Adipocyte (in vitro differentiated cells): ENCODE data around the gene ANKRD31.

ENCODE experiments used
- DNase-seq: peaks from one replicate; pipeline ENCODE4 v3.0.0-alpha.2; 2015; ENCODE audit warnings: low read depth
- H3K27me3 ChIP-seq: replicated peaks from 2 replicates; pipeline ENCODE4 v1.7.0; 2013; ENCODE audit warnings: mild to moderate bottlenecking, low read length, moderate library complexity; ENCODE audit not compliant: control insufficient read depth, insufficient read depth
- H3K36me3 ChIP-seq: 2 replicates; pipeline ENCODE4 v1.7.0; 2013; ENCODE audit warnings: low read length, mild to moderate bottlenecking, moderate library complexity; ENCODE audit not compliant: control insufficient read depth, insufficient read depth, severe bottlenecking
- H3K4me1 ChIP-seq: 2 replicates; pipeline ENCODE4 v1.7.0; 2013; ENCODE audit warnings: mild to moderate bottlenecking, low read length, moderate library complexity; ENCODE audit not compliant: control insufficient read depth, insufficient read depth
- H3K4me3 ChIP-seq: 2 replicates; pipeline ENCODE4 v1.7.0; 2013; ENCODE audit warnings: mild to moderate bottlenecking, low read length, moderate library complexity
- H3K9ac ChIP-seq: 2 replicates; pipeline ENCODE4 v1.7.0; 2013; ENCODE audit warnings: mild to moderate bottlenecking, low read length, moderate library complexity
- H3K9me3 ChIP-seq: 2 replicates; pipeline ENCODE4 v1.7.0; 2013; ENCODE audit warnings: mild to moderate bottlenecking, low read length, moderate library complexity; ENCODE audit not compliant: control insufficient read depth

Gene ANKRD31

GRCh38 chr5:75048457-75048953 is 188.2 kb downstream of the ANKRD31 start:
- peaks cover 15% of the 10 kb centered on the region for H3K4me1 ChIP-seq
- H3K36me3 ChIP-seq: peaks cover 4% of the 10 kb centered on the region
- no peaks in the 10 kb centered on the region for H3K9me3 ChIP-seq
- DNase-seq: peak; percentile 60
- H3K9ac ChIP-seq: peak overlapping the region; percentile 18
- H3K4me3 ChIP-seq: peak overlapping the region; percentile 71
- H3K27me3 ChIP-seq: no peaks in the 10 kb centered on the region

GRCh38 chr5:75047356-75047755 is 189.3 kb downstream of the ANKRD31 start:
- DNase-seq: no peak
- Histone ChIP-seq H3K4me3 (no peak overlapping the region), H3K9ac (no peak overlapping the region), H3K4me1 (peaks cover 15% of the 10 kb centered on the region), H3K36me3 (peaks cover 9% of the 10 kb centered on the region), H3K27me3 (no peaks in the 10 kb centered on the region), H3K9me3 (no peaks in the 10 kb centered on the region)

- no peak overlapping the region for H3K4me3 ChIP-seq
- H3K4me1 ChIP-seq: peaks cover 9% of the 10 kb centered on the region
- H3K36me3 ChIP-seq: peaks cover 9% of the 10 kb centered on the region
- H3K9ac ChIP-seq: no peak overlapping the region
- H3K27me3 ChIP-seq: no peaks in the 10 kb centered on the region
- no peak for DNase-seq
- no peaks in the 10 kb centered on the region for H3K9me3 ChIP-seq
Observed at GRCh38 chr5:75046366-75047142, 190.1 kb downstream of the ANKRD31 start.

- DNase-seq: no peak
- no peaks in the 10 kb centered on the region for H3K9me3 ChIP-seq
- H3K9ac ChIP-seq: no peak overlapping the region
- H3K36me3 ChIP-seq: peaks cover 9% of the 10 kb centered on the region
- no peaks in the 10 kb centered on the region for H3K27me3 ChIP-seq
- H3K4me3 ChIP-seq: no peak overlapping the region
- peaks cover 16% of the 10 kb centered on the region for H3K4me1 ChIP-seq
Observed at GRCh38 chr5:75045071-75045470, 191.6 kb downstream of the ANKRD31 start.

GRCh38 chr5:75044406-75044805 is 192.3 kb downstream of the ANKRD31 start:
- DNase-seq: no peak
- Histone ChIP-seq H3K9ac (no peak overlapping the region), H3K4me1 (peaks cover 16% of the 10 kb centered on the region), H3K36me3 (peaks cover 9% of the 10 kb centered on the region), H3K4me3 (no peak overlapping the region), H3K27me3 (no peaks in the 10 kb centered on the region), H3K9me3 (no peaks in the 10 kb centered on the region)

- peaks cover 9% of the 10 kb centered on the region for H3K36me3 ChIP-seq
- no peak for DNase-seq
- no peaks in the 10 kb centered on the region for H3K9me3 ChIP-seq
- H3K9ac ChIP-seq: no peak overlapping the region
- H3K4me1 ChIP-seq: peaks cover 12% of the 10 kb centered on the region
- no peak overlapping the region for H3K4me3 ChIP-seq
- H3K27me3 ChIP-seq: no peaks in the 10 kb centered on the region
Observed at GRCh38 chr5:75043633-75044264, 192.9 kb downstream of the ANKRD31 start.

- Histone ChIP-seq H3K4me1 (peaks cover 8% of the 10 kb centered on the region), H3K36me3 (peaks cover 9% of the 10 kb centered on the region), H3K4me3 (no peak overlapping the region), H3K27me3 (no peaks in the 10 kb centered on the region), H3K9me3 (no peaks in the 10 kb centered on the region), H3K9ac (no peak overlapping the region)
- no peak for DNase-seq
Observed at GRCh38 chr5:75042522-75042921, 194.2 kb downstream of the ANKRD31 start.

- H3K4me3 ChIP-seq: no peak overlapping the region
- H3K27me3 ChIP-seq: no peaks in the 10 kb centered on the region
- peaks cover 9% of the 10 kb centered on the region for H3K36me3 ChIP-seq
- DNase-seq: peak; percentile 36
- no peaks in the 10 kb centered on the region for H3K9me3 ChIP-seq
- H3K9ac ChIP-seq: no peak overlapping the region
- peaks cover 8% of the 10 kb centered on the region for H3K4me1 ChIP-seq
Observed at GRCh38 chr5:75040973-75041372, 195.7 kb downstream of the ANKRD31 start.

GRCh38 chr5:75037106-75037505 is 199.6 kb downstream of the ANKRD31 start:
- Histone ChIP-seq H3K4me3 (no peak overlapping the region), H3K4me1 (peaks cover 8% of the 10 kb centered on the region), H3K9me3 (no peaks in the 10 kb centered on the region), H3K36me3 (no peaks in the 10 kb centered on the region), H3K9ac (no peak overlapping the region), H3K27me3 (no peaks in the 10 kb centered on the region)
- peak; percentile 57 for DNase-seq

- Histone ChIP-seq H3K4me3 (no peak overlapping the region), H3K9me3 (no peaks in the 10 kb centered on the region), H3K9ac (no peak overlapping the region), H3K27me3 (no peaks in the 10 kb centered on the region), H3K36me3 (no peaks in the 10 kb centered on the region), H3K4me1 (no peaks in the 10 kb centered on the region)
- DNase-seq: no peak
Observed at GRCh38 chr5:75034137-75034739, 202.4 kb downstream of the ANKRD31 start.

- Histone ChIP-seq H3K27me3 (no peaks in the 10 kb centered on the region), H3K36me3 (no peaks in the 10 kb centered on the region), H3K9me3 (no peaks in the 10 kb centered on the region), H3K4me3 (no peak overlapping the region), H3K9ac (no peak overlapping the region), H3K4me1 (no peaks in the 10 kb centered on the region)
- no peak for DNase-seq
Observed at GRCh38 chr5:75031366-75031765, 205.3 kb downstream of the ANKRD31 start.
